Pulmonary artery endothelial cell (primary cell): ENCODE results near the gene ASTL. TPM values are rescaled to one million over a fixed set of nuclear protein-coding genes. Genes with fewer than 3 reads are reported as not detected.

Experiments used
- DNase-seq: peaks from one replicate; pipeline ENCODE4 v3.0.0-alpha.2; 2011; ENCODE audit warnings: low read depth, low spot score
- total RNA-seq: library from RNA; depleted of rRNA; stranded (reverse); fragments of >200 nt; gene quantifications from 2 replicates; pipeline ENCODE4 v1.2.3, GENCODE V29; 2014

ASTL gene
- total RNA-seq, 1 donor from 2014 or later = not detected

GRCh38 chr2:96159084-96159830 is 21.0 kb upstream of the ASTL start:
- no peak for DNase-seq

- DNase-seq = no peak
Measured at GRCh38 chr2:96158554-96158940, 20.2 kb upstream of the ASTL start.

- no peak for DNase-seq
Measured at GRCh38 chr2:96157649-96158553, 19.6 kb upstream of the ASTL start.

- DNase-seq = no peak
Measured at GRCh38 chr2:96156926-96157648, 18.8 kb upstream of the ASTL start.

GRCh38 chr2:96156011-96156820 is 17.9 kb upstream of the ASTL start:
- no peak for DNase-seq

- DNase-seq = no peak
Measured at GRCh38 chr2:96154506-96155380, 16.4 kb upstream of the ASTL start.

- no peak for DNase-seq
Measured at GRCh38 chr2:96153991-96154431, 15.7 kb upstream of the ASTL start.

- no peak for DNase-seq
Measured at GRCh38 chr2:96153291-96153713, 15.0 kb upstream of the ASTL start.

- no peak for DNase-seq
Measured at GRCh38 chr2:96152304-96153161, 14.2 kb upstream of the ASTL start.

- no peak for DNase-seq
Measured at GRCh38 chr2:96151595-96152303, 13.4 kb upstream of the ASTL start.

GRCh38 chr2:96150791-96151594 is 12.7 kb upstream of the ASTL start:
- DNase-seq = no peak

- DNase-seq = no peak
Measured at GRCh38 chr2:96150007-96150640, 11.8 kb upstream of the ASTL start.

GRCh38 chr2:96148410-96149217 is 10.3 kb upstream of the ASTL start:
- DNase-seq = peak; percentile 52

- no peak for DNase-seq
Measured at GRCh38 chr2:96147593-96148201, 9.4 kb upstream of the ASTL start.

- DNase-seq = no peak
Measured at GRCh38 chr2:96146881-96147592, 8.7 kb upstream of the ASTL start.
